HG03066 (cell line): ENCODE data around the gene SERPINA5.
"Not testable (repeated sequence)": the region's sequence is repeated elsewhere in the genome, so short reads cannot be mapped to it uniquely, and the experiment has no call there.

Source experiments
- ATAC-seq: cut with Tn5 transposase; IDR thresholded peaks from one replicate; pipeline ENCODE4 v1.9.1; 2021; ENCODE audit warnings: low read depth; ENCODE audit not compliant: unreplicated experiment

Gene SERPINA5

DNA sequence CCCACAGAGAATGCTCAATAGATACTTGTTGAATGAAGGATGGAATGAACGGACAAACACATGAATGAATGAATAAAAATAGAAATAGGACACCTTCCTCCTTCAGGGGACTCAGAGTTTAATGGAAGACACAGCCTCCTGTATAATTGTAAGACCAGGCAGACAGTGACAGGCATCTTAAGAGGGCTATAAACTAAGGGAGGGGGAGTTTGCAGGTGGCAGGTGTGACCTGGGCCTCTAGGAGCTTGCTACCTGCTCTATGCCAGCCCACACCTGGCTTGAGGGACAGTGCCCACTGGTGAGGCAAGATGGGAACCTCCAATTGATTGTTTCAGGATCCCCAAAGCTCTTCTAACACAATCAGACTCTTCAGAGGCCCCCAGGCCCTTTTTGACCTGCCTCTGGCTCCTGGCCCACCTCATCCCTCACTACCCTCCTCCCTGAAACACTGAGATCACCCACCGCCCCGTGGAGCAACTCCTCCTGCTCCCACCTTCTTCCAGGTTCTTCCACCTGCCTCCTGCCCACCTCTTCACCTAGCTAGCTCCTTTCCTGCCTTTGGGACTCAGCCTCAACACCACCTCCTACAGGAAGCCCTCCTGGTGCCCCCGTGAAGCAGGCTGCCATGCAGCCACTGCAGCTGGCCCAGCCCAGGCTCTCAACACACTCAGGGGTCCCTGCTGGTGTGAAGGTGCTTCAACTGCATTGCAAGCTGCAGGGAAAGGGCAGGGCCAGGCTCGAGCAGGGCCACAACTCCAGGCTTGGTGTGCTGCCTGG, 40.3 kb downstream of the SERPINA5 start:
- no peak for ATAC-seq

DNA sequence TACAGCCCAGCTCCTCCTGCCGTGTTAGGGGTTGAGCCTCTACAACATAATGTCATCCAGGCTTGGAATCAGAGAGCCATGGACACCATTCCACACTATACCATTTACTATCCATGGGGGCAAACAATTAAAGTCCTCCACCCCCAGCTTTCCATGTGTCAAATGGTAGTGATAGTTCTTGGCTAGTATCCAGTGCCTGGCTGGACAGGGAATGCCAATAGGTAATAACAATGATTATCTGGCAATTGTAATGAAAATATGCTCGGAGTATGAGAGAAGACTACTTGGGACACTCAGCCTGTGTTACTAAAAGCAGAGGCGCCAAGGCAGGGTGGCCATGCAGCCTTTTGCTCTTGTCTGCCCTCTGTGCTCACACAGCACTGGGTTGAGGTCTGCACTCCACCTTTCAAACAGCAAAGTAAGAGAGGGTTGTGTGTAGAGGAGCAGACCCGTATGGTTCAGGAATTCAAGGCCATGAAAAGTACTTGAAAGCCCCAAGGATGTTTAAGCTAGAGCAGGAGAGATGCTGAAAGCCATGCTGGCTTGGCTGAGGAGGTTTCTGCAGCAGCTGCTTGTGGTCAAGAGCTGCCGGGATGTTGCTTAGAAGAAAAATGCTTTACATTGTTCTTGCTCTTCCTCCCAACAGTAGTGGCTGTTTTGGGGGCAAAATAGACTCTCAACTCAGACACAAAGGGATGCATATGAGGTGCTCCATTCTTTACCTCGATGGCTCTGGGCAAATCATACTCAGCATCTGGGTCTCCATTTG, 41.6 kb downstream of the SERPINA5 start:
- no peak for ATAC-seq

DNA sequence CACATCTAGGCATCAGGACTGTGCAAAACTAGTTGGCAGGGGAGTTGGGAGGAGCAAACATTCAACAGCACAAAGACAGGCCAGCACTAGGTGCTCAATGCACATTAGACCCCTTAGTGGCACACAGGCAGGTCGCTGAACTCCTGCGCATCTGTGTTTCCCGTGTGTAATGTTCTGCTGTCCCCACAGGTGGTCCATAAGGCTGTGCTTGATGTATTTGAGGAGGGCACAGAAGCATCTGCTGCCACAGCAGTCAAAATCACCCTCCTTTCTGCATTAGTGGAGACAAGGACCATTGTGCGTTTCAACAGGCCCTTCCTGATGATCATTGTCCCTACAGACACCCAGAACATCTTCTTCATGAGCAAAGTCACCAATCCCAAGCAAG, 42.2 kb downstream of the SERPINA5 start:
- no peak for ATAC-seq

DNA sequence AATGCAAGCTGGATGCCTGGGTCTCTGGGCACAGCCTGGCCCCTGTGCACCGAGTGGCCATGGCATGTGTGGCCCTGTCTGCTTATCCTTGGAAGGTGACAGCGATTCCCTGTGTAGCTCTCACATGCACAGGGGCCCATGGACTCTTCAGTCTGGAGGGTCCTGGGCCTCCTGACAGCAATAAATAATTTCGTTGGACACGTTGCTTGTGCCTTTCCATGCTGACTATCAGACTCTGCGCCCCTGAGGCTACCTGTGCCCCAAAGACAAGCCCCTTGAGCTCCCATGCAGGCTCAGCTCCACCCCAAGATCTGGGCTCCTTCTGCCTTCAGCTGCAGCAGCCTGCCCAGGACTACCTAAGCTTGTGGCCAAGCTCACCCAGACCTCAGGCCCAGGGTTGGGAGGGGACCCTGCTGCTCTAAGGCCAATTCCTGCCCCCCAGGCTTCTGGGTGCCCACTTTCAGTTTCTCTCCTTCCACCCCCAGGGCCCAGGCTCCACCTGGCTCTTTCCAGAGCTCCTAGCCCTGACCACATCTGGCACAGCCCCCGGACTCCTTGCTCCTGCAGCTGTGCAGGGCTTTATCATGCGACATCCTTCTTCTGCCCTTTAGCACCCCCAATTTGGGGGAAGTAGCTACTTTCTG, 42.8 kb downstream of the SERPINA5 start:
- no peak for ATAC-seq

DNA sequence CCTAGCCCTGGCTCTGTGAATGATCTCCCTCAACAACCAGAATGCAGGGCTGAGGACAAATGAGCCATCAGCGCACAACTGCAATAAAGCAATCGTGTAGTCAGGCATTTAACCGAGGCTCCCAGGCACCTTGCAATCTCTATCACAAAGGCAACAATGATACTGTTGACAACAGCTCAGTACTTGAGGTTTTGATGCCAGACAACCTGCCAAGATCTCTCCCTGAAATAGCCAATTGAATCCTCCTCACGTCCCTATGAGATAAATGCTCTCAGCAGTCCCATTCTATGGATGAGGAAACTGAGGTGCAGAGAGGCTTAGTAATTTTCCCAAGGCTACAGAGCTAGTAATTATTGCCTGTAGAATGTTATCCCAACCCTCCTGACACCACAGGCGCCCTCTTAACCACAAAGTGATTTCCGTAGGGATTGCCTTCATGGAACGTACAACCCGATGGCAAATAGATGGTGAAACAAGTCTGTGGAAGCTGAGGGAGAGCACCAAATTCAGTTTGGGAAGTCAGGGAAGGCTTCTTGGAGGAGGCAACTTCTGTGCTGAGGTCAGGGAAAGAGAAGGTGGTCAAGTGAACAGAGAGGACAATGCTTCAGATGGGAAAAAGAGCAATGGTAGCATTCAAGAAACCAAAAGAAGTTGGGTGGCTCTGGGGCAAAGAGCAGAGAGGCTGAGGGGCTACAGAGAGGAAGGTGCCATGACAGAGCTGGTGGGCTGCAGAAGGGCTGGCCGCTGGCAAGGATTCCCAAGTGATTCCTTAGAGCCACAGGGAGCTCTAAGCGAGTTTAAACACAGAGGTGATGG, 43.5 kb downstream of the SERPINA5 start:
- ATAC-seq, result no peak

DNA sequence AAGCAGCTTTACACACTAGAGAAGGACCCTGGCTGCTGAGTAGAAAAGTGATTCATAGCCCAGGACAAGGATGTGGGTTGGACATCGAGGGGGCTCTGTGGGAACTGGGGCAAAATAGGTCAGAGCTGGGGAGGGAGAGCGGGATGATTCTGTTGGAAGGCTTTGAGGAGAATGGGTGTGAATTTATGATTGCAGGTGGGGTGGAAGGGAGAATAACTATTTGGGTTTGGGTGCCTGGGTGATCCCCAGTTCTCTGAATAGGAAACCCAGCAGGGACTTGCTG, 44.1 kb downstream of the SERPINA5 start:
- ATAC-seq, result no peak

DNA sequence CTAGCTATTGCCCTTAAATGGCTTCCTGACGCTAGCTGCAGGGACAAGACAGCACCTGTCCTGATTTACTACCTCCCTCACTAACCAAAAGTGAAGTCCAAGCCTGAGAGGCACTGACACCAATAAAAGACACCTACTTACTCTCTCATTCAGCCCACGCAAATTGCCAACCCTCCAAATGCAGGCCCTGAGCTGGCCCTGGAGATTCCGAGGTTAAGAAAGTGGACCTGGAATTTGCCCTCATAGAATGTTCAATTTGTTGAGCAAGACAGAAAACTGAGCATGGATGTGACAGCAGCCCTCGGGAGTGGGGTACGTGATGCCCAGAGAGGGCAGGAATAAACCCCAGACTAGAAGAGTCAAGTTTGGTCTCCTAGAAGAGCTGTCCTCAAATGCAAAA, 47.4 kb downstream of the SERPINA5 start:
- ATAC-seq, result no peak

DNA sequence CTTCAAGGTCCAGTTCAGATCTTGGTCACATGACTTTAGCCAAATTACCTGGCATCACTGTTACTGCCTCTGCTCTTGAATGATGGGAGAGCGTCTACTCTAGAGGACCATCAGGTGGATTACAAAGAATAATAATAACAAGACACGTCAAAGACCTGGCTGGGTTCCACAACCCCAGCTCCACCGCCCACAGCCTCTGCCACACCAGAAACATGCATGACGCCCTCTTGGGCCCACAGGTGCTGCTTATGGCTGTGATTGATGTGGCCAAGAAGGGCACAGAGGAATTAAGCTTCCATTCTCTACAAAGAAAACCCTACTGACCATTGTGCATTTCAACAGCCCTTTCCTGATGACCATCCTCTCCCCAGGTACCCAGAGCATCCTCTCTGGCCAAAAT, 49.2 kb downstream of the SERPINA5 start:
- ATAC-seq, result no peak

DNA sequence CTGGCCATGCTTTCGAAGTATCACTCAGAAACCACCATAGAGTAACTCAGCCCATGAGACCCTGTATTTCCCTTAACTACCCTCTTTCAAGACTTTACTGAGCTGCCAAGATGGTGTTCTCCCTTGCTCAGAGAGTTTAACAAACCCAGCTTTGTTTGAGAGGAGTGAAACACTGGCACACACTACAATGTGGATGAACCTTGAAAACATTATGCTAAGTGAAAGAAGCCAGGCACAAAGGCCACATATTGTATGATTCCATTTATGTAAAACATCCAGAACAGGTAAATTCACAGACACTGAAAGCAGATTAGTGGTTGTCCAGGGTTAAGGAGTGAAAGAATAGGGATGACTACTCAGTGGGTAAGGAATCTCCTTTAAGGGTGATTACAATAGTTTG, 49.8 kb downstream of the SERPINA5 start:
- ATAC-seq, result no peak

DNA sequence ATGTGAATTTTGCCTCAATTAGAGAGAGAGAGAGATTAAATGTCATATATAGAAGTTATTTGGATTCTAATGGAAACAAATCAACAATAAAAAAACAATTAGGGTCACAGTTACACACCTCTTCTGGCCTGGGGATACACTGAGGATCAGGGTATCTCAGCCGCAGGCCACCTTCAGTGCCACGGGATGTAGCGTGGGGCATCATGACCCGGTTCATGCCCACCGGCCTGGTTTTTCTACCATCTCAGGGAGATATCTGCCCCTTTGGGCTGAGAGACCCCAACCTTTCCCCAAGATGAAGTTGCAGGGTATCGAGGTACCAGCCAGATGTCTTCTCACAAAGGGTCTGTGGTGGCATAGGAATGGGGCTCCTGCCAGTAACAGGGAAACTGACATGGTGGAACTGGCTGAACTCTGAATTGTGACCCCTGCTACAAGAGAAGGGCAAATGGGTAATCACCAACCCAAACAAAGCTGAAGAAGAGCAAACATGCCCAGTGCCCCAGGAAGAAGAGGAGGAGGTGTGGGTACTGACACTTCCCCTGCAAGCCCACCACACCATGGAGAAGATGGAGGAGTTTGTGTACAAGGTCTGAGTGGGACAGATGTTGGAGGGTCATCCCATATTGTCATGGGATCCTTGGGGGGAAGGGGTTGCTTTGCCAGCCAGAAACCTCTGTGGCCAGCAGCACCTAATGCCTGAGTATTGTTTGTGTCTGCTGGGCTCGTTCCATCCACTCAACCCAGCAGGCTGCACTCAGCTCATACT, 50.5 kb downstream of the SERPINA5 start:
- ATAC-seq, result no peak

DNA sequence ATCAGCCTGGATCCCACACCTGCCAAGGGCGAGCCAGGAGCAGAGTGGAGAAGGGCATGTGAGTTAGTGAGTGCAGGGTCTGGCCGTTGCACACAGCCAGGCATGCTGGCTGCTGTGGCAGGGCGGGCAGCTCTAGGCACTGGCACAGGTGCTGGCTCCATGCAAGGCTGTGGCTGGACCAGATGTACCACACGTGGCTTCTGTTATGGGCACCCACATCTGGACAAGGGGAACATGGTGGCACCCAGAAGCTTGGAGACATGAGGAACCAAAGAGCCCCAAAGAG, 51.0 kb downstream of the SERPINA5 start:
- no peak for ATAC-seq

DNA sequence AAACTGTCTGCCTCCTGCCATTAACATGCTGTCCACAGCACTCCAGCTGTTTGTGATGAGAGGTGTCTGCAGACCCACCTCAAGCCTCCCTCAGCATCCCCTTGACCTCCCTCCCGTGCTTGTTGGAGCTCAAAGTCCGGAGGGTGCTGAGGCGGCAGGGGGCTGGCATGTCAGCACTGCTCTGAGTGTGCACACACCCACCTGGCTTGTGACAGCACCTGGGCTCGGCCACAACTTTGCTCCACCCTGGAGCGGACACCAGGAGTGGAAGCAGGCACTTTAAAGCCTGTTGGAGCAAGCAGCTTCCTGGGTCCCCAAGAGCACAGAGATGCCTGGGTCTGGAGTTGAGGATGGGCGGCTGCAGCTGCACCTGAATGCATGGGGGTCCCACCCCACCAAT, 51.9 kb downstream of the SERPINA5 start:
- no peak for ATAC-seq

DNA sequence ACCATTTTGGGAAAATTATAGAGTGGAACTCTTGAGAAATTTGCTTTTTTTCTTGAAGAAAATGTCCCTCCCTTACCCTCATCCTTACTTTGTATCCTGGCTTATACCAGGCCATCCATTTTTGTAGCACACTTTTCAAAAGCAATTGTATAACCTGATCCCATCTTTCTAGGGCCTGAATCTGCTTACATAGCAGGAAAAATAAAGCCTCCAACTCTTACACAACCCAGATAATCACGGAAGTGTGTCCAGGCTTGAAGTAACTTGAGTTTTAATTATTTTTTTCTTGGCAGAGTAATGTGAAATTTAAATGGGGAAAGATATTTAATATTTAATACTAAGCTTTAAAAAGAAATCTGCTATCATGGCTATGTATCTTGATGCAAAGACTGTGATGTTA, 53.9 kb downstream of the SERPINA5 start:
- ATAC-seq, result no peak

DNA sequence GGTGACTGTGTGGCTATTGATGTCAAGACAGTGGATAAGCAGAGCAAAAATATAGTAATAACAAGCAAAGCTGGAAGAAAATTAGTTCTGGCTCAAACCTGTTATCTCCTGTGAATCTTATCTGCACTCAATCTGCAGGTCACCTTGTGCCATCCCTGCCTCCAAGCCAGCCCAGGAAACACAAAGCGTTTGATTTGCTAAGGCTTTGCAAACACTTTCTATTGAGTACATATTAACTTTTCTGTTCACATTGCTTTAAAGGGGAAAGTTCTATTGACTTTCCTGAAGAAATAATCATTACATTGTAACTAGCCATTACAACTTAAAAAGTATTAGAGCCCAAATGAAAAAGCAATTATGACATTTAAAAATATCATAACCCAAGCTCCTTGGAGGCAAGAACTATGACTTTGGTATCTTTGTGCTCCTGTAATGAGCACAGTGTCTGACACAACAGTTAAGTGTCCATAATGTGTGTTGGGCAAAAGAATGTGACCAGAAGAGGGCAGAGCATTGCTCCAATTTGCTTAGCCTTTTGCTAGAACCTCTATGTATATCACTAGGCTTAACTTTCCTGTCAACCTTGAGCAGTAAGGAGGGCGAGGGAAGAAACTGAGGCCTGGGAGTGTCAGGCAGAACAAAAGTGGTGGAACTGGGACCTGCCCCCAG, 55.7 kb downstream of the SERPINA5 start:
- ATAC-seq, result no peak

DNA sequence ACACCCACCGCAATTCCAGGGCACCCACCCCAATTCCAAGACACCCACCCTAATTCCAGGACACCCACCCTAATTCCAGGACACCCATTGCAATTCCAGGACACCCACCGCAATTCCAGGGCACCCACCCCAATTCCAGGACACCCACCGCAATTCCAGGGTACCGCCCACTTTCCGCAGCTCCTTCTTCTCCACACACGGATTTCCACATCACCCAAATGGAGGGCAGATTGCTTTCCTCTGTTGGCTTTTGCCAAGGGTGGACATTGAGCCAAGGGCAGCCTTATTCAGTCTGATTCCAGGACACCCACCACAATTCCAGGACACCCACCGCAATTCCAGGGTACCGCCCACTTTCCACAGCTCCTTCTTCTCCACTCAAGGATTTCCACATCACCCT, 56.6 kb downstream of the SERPINA5 start:
- ATAC-seq, result not testable (repeated sequence)

DNA sequence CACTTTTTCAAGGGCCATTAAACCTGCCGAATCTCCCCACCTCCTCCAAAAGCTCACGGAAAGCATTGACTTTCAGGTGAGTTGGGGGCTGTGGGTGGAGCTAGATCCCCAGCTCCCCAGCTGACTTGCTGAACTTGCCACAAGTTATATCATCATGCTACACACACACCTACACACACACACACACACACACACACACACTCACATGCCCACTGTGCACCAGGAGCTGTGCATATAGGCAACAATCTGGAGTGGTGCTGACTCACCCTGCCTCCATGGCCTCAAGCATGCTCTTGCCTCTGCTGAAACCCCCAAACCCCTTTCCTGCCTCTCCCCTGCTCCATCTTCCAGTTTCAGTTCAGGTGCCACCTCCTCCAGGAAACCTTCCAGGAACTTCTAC, 57.1 kb downstream of the SERPINA5 start:
- ATAC-seq, result no peak

DNA sequence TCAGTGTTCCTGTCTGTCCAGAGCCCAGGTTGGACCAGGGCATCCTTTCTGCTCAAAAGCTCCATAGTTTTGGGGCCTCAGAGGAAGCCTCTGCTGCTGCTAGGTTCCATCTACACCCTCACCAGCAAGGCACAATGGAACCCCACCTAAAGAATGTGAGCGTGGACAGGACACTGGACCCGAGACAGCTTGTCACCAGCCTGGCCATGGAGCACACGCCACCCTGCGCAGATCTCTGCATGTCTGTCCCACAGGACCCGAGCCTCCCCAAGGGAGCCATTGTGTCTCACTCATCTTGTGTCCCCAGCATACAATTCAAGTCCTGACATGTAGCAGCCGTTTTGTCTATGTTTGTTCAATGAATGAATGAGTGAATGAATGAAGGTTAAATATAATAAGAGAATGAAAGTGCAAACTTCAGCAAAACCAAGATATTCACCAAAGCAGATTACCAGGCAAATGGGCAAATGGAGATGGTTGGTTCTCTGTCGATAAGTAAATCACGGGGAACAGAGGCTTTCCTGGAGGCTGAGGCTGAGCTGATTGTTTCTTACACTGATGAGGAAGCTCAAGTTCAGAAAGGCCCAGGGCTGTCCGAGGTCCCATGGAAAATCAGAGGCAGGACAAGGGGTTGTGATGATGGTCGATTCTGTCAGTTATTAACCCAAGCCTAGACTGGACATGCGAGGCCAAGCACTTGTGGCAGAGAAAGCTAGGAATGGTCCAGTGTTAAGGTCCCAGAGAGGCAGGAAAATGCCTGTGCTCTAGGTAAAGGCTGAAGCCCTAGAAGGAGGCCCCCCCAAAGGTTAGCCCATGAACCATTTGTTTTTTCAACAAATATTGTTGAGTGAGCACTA, 58.0 kb downstream of the SERPINA5 start:
- no peak for ATAC-seq

DNA sequence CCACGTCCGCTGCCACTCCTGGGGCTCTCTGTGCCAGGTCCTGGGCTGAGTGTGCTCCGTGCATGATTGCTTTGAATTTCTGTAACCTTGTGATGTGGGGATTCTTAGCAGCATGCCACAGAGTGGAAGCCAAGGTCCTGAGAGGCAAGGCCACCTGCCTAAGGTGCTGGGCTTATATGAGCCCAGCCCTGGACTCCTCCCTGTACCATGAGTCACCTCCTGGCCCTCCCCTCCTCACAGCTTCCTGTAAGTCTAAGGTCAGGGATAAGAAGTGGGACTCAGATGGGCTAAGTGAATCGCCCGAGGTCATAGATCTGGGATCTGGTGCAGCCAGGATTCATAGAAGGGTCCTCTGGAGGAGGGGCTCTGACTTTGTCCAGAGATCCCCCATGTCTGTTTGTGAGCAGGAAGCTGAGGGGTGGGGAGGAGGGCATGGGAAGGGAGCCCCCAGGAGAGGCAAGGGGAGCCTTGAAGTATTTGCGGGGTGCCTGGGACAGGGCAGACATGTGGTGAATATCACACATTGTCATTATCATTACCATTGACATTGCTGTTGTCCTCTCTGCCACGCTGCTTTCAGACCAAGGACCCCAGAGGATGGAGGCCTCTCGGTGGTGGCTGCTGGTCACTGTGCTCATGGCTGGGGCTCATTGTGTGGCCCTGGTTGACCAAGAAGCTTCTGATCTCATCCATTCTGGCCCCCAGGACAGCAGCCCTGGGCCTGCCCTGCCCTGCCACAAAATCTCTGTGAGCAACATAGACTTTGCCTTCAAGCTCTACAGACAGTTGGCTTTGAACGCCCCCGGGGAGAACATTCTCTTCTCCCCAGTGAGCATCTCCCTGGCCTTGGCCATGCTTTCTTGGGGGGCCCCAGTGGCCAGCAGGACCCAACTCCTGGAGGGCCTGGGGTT, 59.8 kb downstream of the SERPINA5 start:
- no peak for ATAC-seq
